Sigmoid colon (tissue), 4 donors: ENCODE data around the gene EHD1.

Experiments
- CTCF ChIP-seq, 4 experiments: fragments of 450-650 bp in 3 of 4; fragments of 200-600 bp in 1 of 4; IDR thresholded peaks; one replicate each; pipeline ENCODE4 v1.5.1; 2016 to 2019; ENCODE audit warnings: antibody characterized with exemption in 4 of 4, mild to moderate bottlenecking in 3 of 4, moderate library complexity in 2 of 4
- POLR2A ChIP-seq, 2 donors: fragments of 450-650 bp; IDR thresholded peaks; one replicate each; pipeline ENCODE4 v1.6.1; 2016; ENCODE audit warnings: antibody characterized with exemption in 2 of 2, mild to moderate bottlenecking in 2 of 2, moderate library complexity in 2 of 2
- POLR2AphosphoS5 ChIP-seq, 4 donors: sonication (generic); formaldehyde crosslinking; IDR thresholded peaks; one replicate each; pipeline ENCODE4 v1.6.1; 2017; ENCODE audit warnings: antibody characterized with exemption in 4 of 4

- TF ChIP-seq CTCF (IDR thresholded peaks at IDR 0.05), result no peak
- TF ChIP-seq POLR2A (IDR thresholded peaks at IDR 0.05), result no peak
- TF ChIP-seq POLR2AphosphoS5 (IDR thresholded peaks at IDR 0.05), result no peak
These were observed 45.8 kb downstream of the EHD1 start for GRCh38 chr11:64832467-64833197.
